Muscle of leg (tissue), 11 donors: ENCODE data around the gene EEF1AKMT3. TPM values are rescaled to one million over a fixed set of nuclear protein-coding genes. Genes with fewer than 3 reads are reported as not detected.
A peak's percentile ranks its signal among the peaks of the same experiment; 100 is the strongest.

ENCODE experiments used
- DNase-seq: peaks from one replicate; pipeline ENCODE4 v3.0.0; 2013
- H3K27ac ChIP-seq: one replicate; pipeline ENCODE4 v1.5.1; 2013; ENCODE audit warnings: mild to moderate bottlenecking, low read length, control low read depth
- H3K27me3 ChIP-seq: one replicate; pipeline ENCODE4 v1.6.1; 2013; ENCODE audit warnings: low read length; ENCODE audit not compliant: control insufficient read depth, insufficient read depth
- H3K36me3 ChIP-seq: one replicate; pipeline ENCODE4 v1.6.1; 2013; ENCODE audit warnings: low read length; ENCODE audit not compliant: control insufficient read depth, insufficient read depth
- H3K4me1 ChIP-seq: one replicate; pipeline ENCODE4 v1.6.1; 2013; ENCODE audit warnings: low read length; ENCODE audit not compliant: control insufficient read depth, insufficient read depth
- H3K4me3 ChIP-seq: one replicate; pipeline ENCODE4 v1.5.1; 2013; ENCODE audit warnings: low read length, control low read depth
- H3K9me3 ChIP-seq: replicated peaks from 2 replicates; pipeline ENCODE4 v1.6.1; 2013; ENCODE audit warnings: low read depth, low read length; ENCODE audit not compliant: control insufficient read depth
- WGBS: methylation state at CpG from one replicate; pipeline ENCODE4 v1.1.5; 2013; ENCODE audit warnings: missing lambda C conversion rate; ENCODE audit not compliant: insufficient coverage; 5-methylcytosine and 5-hydroxymethylcytosine counted together
- polyA plus RNA-seq, 8 donors: library from polyadenylated mRNA; unstranded; fragments of 120-200 nt; gene quantifications; one replicate each; pipeline versions ENCODE4 v1.2.1 to v1.2.3, GENCODE V29; 2013; ENCODE audit warnings: inconsistent platforms in 1 of 8, low replicate concordance in 1 of 8; ENCODE audit not compliant: insufficient read length in 8 of 8, insufficient read depth in 1 of 8
- total RNA-seq: library from RNA; stranded (reverse); fragments of 120-200 nt; gene quantifications from one replicate; pipeline ENCODE4 v1.2.4, GENCODE V29; 2013

The EEF1AKMT3 gene
- total and polyA plus RNA-seq, 9 donors, result 3.9 to 8.7 (median 6.9) TPM

DNA sequence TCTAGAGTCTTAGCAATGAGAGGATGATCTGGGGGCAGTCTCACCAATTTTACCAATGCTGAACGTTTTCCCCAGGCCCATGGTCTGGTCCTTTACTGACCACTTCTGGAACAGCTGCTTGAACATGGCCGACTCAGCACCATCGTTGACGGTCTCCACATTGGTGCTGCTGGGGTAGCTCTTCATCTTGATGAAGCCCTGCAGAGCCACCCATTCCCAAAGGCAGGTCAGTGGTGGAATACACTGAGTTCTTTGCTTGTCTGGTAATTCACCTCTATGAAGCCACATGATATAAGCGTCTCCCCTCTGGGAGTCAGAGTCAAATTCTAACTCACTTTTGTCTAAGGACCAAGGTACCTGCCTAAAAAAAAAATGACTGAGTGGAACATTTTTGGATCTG, 35.9 kb downstream of the EEF1AKMT3 start:
- no peak for DNase-seq
- H3K4me1 ChIP-seq, result no peaks in the 10 kb centered on the region
- H3K9me3 ChIP-seq, result no peaks in the 10 kb centered on the region
- H3K36me3 ChIP-seq, result peaks cover 60% of the 10 kb centered on the region
- H3K27ac ChIP-seq, result no peak overlapping the region
- 90% methylated on average over 4 of the region's 5 CpGs for WGBS
- H3K27me3 ChIP-seq, result no peaks in the 10 kb centered on the region
- H3K4me3 ChIP-seq, result no peak overlapping the region

DNA sequence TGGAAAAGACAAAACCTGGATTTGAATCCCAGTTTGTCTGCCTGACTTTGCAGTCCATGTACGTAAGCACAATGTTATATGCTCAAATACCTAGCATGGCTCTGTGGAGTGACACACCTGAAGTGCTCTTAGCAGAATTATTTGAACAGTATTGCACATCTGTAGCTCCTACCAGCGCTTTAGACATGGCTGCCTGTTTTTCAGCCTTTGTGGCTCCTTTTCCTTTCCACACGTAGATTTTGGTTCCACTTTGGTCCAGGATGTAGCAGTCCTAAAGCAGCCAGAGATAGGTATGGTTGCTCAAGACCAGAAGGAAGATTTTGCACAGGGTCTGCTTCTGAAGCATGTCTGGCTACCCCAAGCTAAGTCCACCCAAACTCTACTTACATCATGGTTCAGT, 37.0 kb downstream of the EEF1AKMT3 start:
- H3K36me3 ChIP-seq, result peaks cover 53% of the 10 kb centered on the region
- 94% methylated on average over 2 of the region's 3 CpGs for WGBS
- no peaks in the 10 kb centered on the region for H3K27me3 ChIP-seq
- H3K4me3 ChIP-seq, result no peak overlapping the region
- H3K4me1 ChIP-seq, result peaks cover 4% of the 10 kb centered on the region
- no peak overlapping the region for H3K27ac ChIP-seq
- no peaks in the 10 kb centered on the region for H3K9me3 ChIP-seq
- DNase-seq, result no peak

DNA sequence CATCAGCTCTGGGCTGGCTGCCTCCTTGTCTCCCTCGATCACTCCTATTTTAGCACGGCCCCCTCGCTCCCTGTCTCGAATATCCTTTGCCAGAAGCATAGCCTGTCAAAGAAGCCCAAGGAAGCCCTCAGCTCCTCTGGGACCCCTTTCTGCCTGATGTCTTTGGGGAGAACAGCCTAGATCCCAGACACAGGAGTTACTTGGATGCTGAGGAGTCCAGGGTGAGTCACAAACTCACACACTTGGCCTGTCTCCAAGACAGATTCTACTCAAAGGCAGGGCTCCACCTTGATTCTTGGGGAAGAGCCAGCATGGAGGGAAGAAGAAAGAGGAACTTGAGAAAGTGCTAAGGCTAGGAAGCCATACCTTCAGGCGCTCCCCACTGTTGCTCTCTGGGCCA, 38.0 kb downstream of the EEF1AKMT3 start:
- H3K27me3 ChIP-seq, result no peaks in the 10 kb centered on the region
- H3K36me3 ChIP-seq, result peaks cover 57% of the 10 kb centered on the region
- H3K4me1 ChIP-seq, result peaks cover 11% of the 10 kb centered on the region
- H3K27ac ChIP-seq, result no peak overlapping the region
- no peak overlapping the region for H3K4me3 ChIP-seq
- H3K9me3 ChIP-seq, result no peaks in the 10 kb centered on the region
- 29% methylated on average over 4 of the region's 5 CpGs for WGBS
- peak; percentile 24 for DNase-seq

- H3K27me3 ChIP-seq, result no peaks in the 10 kb centered on the region
- H3K9me3 ChIP-seq, result no peaks in the 10 kb centered on the region
- peaks cover 17% of the 10 kb centered on the region for H3K4me1 ChIP-seq
- DNase-seq, result no peak
- WGBS, result 97% methylated on average over 4 of the region's 10 CpGs
- H3K27ac ChIP-seq, result no peak overlapping the region
- H3K36me3 ChIP-seq, result peaks cover 58% of the 10 kb centered on the region
- H3K4me3 ChIP-seq, result no peak overlapping the region
These were observed 38.8 kb downstream of the EEF1AKMT3 start for GRCh38 chr12:57811028-57811755.

DNA sequence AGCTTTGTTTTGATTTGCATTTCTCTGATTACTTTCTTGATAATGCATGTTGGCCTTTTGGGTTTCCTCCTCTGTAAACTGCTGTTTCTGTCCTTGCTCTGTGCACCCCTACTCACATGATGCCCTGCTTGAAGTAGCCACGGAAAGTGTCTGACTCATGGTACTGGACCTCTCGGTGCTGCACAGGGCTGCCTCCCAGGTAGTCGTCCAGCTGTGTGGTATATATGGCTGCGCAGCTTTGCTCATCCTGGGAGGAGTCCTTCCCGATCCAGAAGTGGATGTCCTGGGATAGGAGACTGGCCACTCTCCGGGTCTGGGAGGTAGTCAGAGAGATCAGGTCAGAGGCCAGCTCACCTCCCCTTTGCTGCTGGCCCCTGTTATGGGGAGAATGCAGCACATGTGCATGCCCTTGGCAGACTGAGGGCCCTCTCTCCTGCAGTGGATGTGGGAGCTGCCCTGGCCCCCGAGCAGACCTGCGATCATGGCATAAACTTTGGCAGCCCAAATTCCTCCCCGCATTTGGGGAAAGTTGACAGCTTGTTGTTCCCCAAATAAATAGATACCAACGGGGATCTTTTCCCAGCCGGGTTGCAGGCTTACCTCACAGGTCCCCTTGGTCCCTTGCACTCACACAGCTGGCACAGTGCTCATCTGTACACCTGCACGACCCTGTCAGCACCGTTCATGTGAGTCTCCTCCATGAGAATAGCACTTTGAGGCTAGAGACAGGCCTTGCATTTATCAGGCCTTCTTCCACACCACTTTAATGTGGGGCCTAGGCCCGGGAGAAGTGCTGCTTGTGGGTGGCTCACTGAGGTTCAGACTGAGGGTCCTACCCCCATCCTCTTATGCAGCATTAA, 40.9 kb downstream of the EEF1AKMT3 start:
- Histone ChIP-seq H3K27ac (no peak overlapping the region), H3K4me1 (peaks cover 23% of the 10 kb centered on the region), H3K4me3 (no peak overlapping the region), H3K27me3 (no peaks in the 10 kb centered on the region), H3K36me3 (peaks cover 42% of the 10 kb centered on the region), H3K9me3 (no peaks in the 10 kb centered on the region)
- DNase-seq, result no peak
- WGBS, result 82% methylated on average over 9 of the region's 14 CpGs

GRCh38 chr12:57813971-57814772, 41.8 kb downstream of the EEF1AKMT3 start:
- Histone ChIP-seq H3K4me1 (peaks cover 23% of the 10 kb centered on the region), H3K36me3 (peaks cover 43% of the 10 kb centered on the region), H3K27ac (no peak overlapping the region), H3K27me3 (no peaks in the 10 kb centered on the region), H3K4me3 (no peak overlapping the region), H3K9me3 (no peaks in the 10 kb centered on the region)
- 76% methylated on average over 5 of the region's 17 CpGs for WGBS
- DNase-seq, result peak; percentile 51

GRCh38 chr12:57815177-57816000, 43.0 kb downstream of the EEF1AKMT3 start:
- H3K4me3 ChIP-seq, result no peak overlapping the region
- no peak for DNase-seq
- H3K27me3 ChIP-seq, result no peaks in the 10 kb centered on the region
- H3K27ac ChIP-seq, result no peak overlapping the region
- peaks cover 23% of the 10 kb centered on the region for H3K4me1 ChIP-seq
- H3K36me3 ChIP-seq, result peaks cover 41% of the 10 kb centered on the region
- WGBS, result 51% methylated on average over 7 of the region's 13 CpGs
- no peaks in the 10 kb centered on the region for H3K9me3 ChIP-seq

GRCh38 chr12:57816001-57816854, 43.8 kb downstream of the EEF1AKMT3 start:
- peaks cover 41% of the 10 kb centered on the region for H3K36me3 ChIP-seq
- no peak for DNase-seq
- H3K27me3 ChIP-seq, result no peaks in the 10 kb centered on the region
- no peak overlapping the region for H3K4me3 ChIP-seq
- H3K27ac ChIP-seq, result no peak overlapping the region
- WGBS, result 46% methylated on average over 2 of the region's 3 CpGs
- H3K4me1 ChIP-seq, result peaks cover 23% of the 10 kb centered on the region
- no peaks in the 10 kb centered on the region for H3K9me3 ChIP-seq

GRCh38 chr12:57816855-57817151, 44.4 kb downstream of the EEF1AKMT3 start:
- no peak overlapping the region for H3K4me3 ChIP-seq
- H3K4me1 ChIP-seq, result peaks cover 23% of the 10 kb centered on the region
- no peak overlapping the region for H3K27ac ChIP-seq
- H3K36me3 ChIP-seq, result peaks cover 41% of the 10 kb centered on the region
- no peaks in the 10 kb centered on the region for H3K9me3 ChIP-seq
- WGBS, result no CpG with 5 or more reads among the region's 5 CpGs
- no peak for DNase-seq
- H3K27me3 ChIP-seq, result no peaks in the 10 kb centered on the region
